ENCODE data around the gene MVK.

The MVK gene

GRCh38 chr12:109611223-109611622 lies 37.6 kb downstream of the MVK start:
- DNase-seq, result no peak

- no peak for DNase-seq
Observed at GRCh38 chr12:109612003-109612402, 38.4 kb downstream of the MVK start.

- no peak for DNase-seq
Observed at GRCh38 chr12:109612975-109613502, 39.4 kb downstream of the MVK start.

- DNase-seq, result no peak
Observed at GRCh38 chr12:109613649-109614455, 40.3 kb downstream of the MVK start.

GRCh38 chr12:109615556-109616229 lies 42.1 kb downstream of the MVK start:
- no peak for DNase-seq

GRCh38 chr12:109617491-109617890 lies 43.9 kb downstream of the MVK start:
- no peak for DNase-seq

GRCh38 chr12:109618082-109618481 lies 44.5 kb downstream of the MVK start:
- DNase-seq, result no peak

- DNase-seq, result no peak
Observed at GRCh38 chr12:109619002-109619604, 45.5 kb downstream of the MVK start.

GRCh38 chr12:109621211-109621694 lies 47.7 kb downstream of the MVK start:
- no peak for DNase-seq

GRCh38 chr12:109621901-109622364 lies 48.3 kb downstream of the MVK start:
- no peak for DNase-seq

GRCh38 chr12:109624467-109624866 lies 50.9 kb downstream of the MVK start:
- no peak for DNase-seq

- DNase-seq, result no peak
Observed at GRCh38 chr12:109625131-109625559, 51.6 kb downstream of the MVK start.

- no peak for DNase-seq
Observed at GRCh38 chr12:109625749-109626377, 52.3 kb downstream of the MVK start.

- no peak for DNase-seq
Observed at GRCh38 chr12:109626378-109627115, 53.0 kb downstream of the MVK start.

GRCh38 chr12:109627633-109628032 lies 54.0 kb downstream of the MVK start:
- DNase-seq, result no peak

GRCh38 chr12:109630107-109630506 lies 56.5 kb downstream of the MVK start:
- DNase-seq, result no peak

- DNase-seq, result no peak
Observed at GRCh38 chr12:109630815-109631214, 57.2 kb downstream of the MVK start.

- no peak for DNase-seq
Observed at GRCh38 chr12:109631302-109631701, 57.7 kb downstream of the MVK start.

- no peak for DNase-seq
Observed at GRCh38 chr12:109631751-109632150, 58.2 kb downstream of the MVK start.

GRCh38 chr12:109632342-109632741 lies 58.7 kb downstream of the MVK start:
- DNase-seq, result no peak

GRCh38 chr12:109635717-109636116 lies 62.1 kb downstream of the MVK start:
- DNase-seq, result no peak

GRCh38 chr12:109637348-109637747 lies 63.8 kb downstream of the MVK start:
- no peak for DNase-seq

Measured in stimulated activated CD4-positive, alpha-beta T cell treated with anti-CD3 and anti-CD28 coated beads, Interleukin-15, amount 100 ng/mL, for 24 hours (primary cell).